GM21737 (cell line): ENCODE results near the gene COL8A2.
"Not testable (repeated sequence)": the region's sequence is repeated elsewhere in the genome, so short reads cannot be mapped to it uniquely, and the experiment has no call there.

Source experiments
- ATAC-seq: cut with Tn5 transposase; IDR thresholded peaks from one replicate; pipeline ENCODE4 v1.9.1; 2021; ENCODE audit warnings: mild to moderate bottlenecking, moderate library complexity; ENCODE audit not compliant: unreplicated experiment

Gene COL8A2

GRCh38 chr1:36125129-36125991 lies at the start of gene COL8A2:
Gene COL8A2, minus strand, starts transcription at chr1:36125222. Its CDS starts 24,980 bp downstream, at chr1:36100242.
- no peak for ATAC-seq

- no peak for ATAC-seq
These were observed 49.7 kb upstream of the COL8A2 start for GRCh38 chr1:36174713-36175112.

GRCh38 chr1:36172983-36173382 lies 48.0 kb upstream of the COL8A2 start:
- ATAC-seq: no peak

GRCh38 chr1:36172017-36172747 lies 47.2 kb upstream of the COL8A2 start:
- ATAC-seq: no peak

- ATAC-seq: no peak
These were observed 45.8 kb upstream of the COL8A2 start for GRCh38 chr1:36170643-36171412.

- no peak for ATAC-seq
These were observed 43.5 kb upstream of the COL8A2 start for GRCh38 chr1:36168514-36168913.

GRCh38 chr1:36166938-36167905 lies 42.2 kb upstream of the COL8A2 start:
- no peak for ATAC-seq

GRCh38 chr1:36166136-36166535 lies 41.1 kb upstream of the COL8A2 start:
- no peak for ATAC-seq

GRCh38 chr1:36165145-36165544 lies 40.1 kb upstream of the COL8A2 start:
- ATAC-seq: no peak

GRCh38 chr1:36164361-36164760 lies 39.3 kb upstream of the COL8A2 start:
- no peak for ATAC-seq

- ATAC-seq: no peak
These were observed 38.4 kb upstream of the COL8A2 start for GRCh38 chr1:36163426-36163825.

GRCh38 chr1:36162680-36163239 lies 37.7 kb upstream of the COL8A2 start:
- no peak for ATAC-seq

- ATAC-seq: no peak
These were observed 36.9 kb upstream of the COL8A2 start for GRCh38 chr1:36161641-36162531.

- no peak for ATAC-seq
These were observed 36.0 kb upstream of the COL8A2 start for GRCh38 chr1:36160949-36161485.

- ATAC-seq: no peak
These were observed 35.4 kb upstream of the COL8A2 start for GRCh38 chr1:36160388-36160948.

- no peak for ATAC-seq
These were observed 34.8 kb upstream of the COL8A2 start for GRCh38 chr1:36159614-36160387.

- not testable (repeated sequence) for ATAC-seq
These were observed 33.8 kb upstream of the COL8A2 start for GRCh38 chr1:36158827-36159252.
